Mesenteric fat pad (tissue), 1 donor: ENCODE data around the gene ANO2. TPM values are rescaled to one million over a fixed set of nuclear protein-coding genes. Genes with fewer than 3 reads are reported as not detected.
"Not testable (repeated sequence)": the region's sequence is repeated elsewhere in the genome, so short reads cannot be mapped to it uniquely, and the experiment has no call there.

ENCODE experiments used
- DNase-seq: peaks from one replicate; pipeline ENCODE4 v3.0.0-alpha.2; 2020; ENCODE audit warnings: low spot score
- total RNA-seq: library from RNA; stranded (reverse); fragmentation: NEBNext Ultra II Directional; extraction: Animal tissue kit (Norgen Biotek cat#: 25700); gene quantifications from one replicate; pipeline ENCODE4 v1.2.1, GENCODE V29; 2021
- donor health status: DM: yes; HTN: yes; CAD: no.

Gene ANO2
- total RNA-seq, 1 donor from 2014 or later = 34.6 TPM

GRCh38 chr12:5685935-5686334 is 259.1 kb downstream of the ANO2 start:
- DNase-seq = no peak

GRCh38 chr12:5684989-5685388 is 260.1 kb downstream of the ANO2 start:
- DNase-seq = no peak

- DNase-seq = no peak
Measured at GRCh38 chr12:5682581-5682980, 262.5 kb downstream of the ANO2 start.

GRCh38 chr12:5678176-5678575 is 266.9 kb downstream of the ANO2 start:
- DNase-seq = no peak

- not testable (repeated sequence) for DNase-seq
Measured at GRCh38 chr12:5669624-5670023, 275.4 kb downstream of the ANO2 start.

- no peak for DNase-seq
Measured at GRCh38 chr12:5665615-5666014, 279.4 kb downstream of the ANO2 start.

- no peak for DNase-seq
Measured at GRCh38 chr12:5661811-5662210, 283.2 kb downstream of the ANO2 start.

- no peak for DNase-seq
Measured at GRCh38 chr12:5660238-5660637, 284.8 kb downstream of the ANO2 start.

GRCh38 chr12:5658339-5658941 is 286.6 kb downstream of the ANO2 start:
- DNase-seq = not testable (repeated sequence)

- no peak for DNase-seq
Measured at GRCh38 chr12:5656836-5657235, 288.2 kb downstream of the ANO2 start.

GRCh38 chr12:5655120-5655519 is 289.9 kb downstream of the ANO2 start:
- DNase-seq = no peak

- no peak for DNase-seq
Measured at GRCh38 chr12:5654019-5654418, 291.0 kb downstream of the ANO2 start.

- no peak for DNase-seq
Measured at GRCh38 chr12:5650829-5651461, 294.1 kb downstream of the ANO2 start.

- no peak for DNase-seq
Measured at GRCh38 chr12:5650281-5650680, 294.8 kb downstream of the ANO2 start.

- DNase-seq = no peak
Measured at GRCh38 chr12:5648692-5649359, 296.2 kb downstream of the ANO2 start.

GRCh38 chr12:5643266-5643665 is 301.8 kb downstream of the ANO2 start:
- no peak for DNase-seq

GRCh38 chr12:5637698-5638097 is 307.4 kb downstream of the ANO2 start:
- no peak for DNase-seq

- DNase-seq = no peak
Measured at GRCh38 chr12:5636907-5637306, 308.2 kb downstream of the ANO2 start.

- DNase-seq = no peak
Measured at GRCh38 chr12:5633106-5633505, 312.0 kb downstream of the ANO2 start.

- DNase-seq = no peak
Measured at GRCh38 chr12:5632453-5632852, 312.6 kb downstream of the ANO2 start.

- DNase-seq = no peak
Measured at GRCh38 chr12:5631497-5631896, 313.6 kb downstream of the ANO2 start.

- no peak for DNase-seq
Measured at GRCh38 chr12:5630726-5631125, 314.3 kb downstream of the ANO2 start.

- no peak for DNase-seq
Measured at GRCh38 chr12:5628501-5628900, 316.6 kb downstream of the ANO2 start.
